ENCODE measurements around the gene SLC9A9. TPM values are rescaled to one million over a fixed set of nuclear protein-coding genes. Genes with fewer than 3 reads are reported as not detected.

The SLC9A9 gene
- total and polyA plus RNA-seq, 10 of the 15 experiments (the other 5 are each of a cell fraction or from before 2014, with no cell fraction given), result 3.5 to 14.2 (median 9.3) TPM

DNA sequence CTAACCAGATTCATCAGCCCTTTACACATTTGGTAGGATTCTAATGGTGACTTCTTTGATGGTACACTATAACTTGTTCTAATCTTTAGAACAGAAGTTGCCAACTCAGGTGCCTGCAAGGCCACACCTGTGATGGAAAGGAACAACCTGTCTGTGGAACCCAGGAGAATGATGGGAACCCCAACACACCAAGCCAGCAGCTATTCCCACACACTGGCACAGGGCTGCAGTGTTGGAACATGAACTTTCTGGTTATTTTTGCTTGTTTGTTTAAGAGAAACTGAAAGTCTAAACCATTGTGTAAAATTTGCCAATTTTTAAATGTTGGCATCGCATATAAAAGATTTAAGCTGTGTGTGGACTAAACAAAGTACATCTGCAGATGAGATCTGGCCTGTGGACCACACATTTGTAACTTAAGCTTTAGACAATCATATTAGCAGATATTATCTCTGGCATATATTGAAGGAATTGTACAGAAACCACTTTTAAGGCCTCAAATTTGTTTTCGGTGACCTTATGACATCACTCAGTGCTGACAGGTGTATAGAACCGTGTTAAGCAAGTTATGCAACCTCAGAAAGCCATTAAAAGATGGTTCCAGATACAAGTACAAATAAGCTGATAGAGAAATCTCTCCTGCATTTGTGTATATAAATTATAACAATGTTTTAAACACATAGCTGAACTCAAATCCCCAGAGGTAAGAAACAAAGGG, 242.9 kb downstream of the SLC9A9 start (continued):
- TF ChIP-seq, protein P1, sequence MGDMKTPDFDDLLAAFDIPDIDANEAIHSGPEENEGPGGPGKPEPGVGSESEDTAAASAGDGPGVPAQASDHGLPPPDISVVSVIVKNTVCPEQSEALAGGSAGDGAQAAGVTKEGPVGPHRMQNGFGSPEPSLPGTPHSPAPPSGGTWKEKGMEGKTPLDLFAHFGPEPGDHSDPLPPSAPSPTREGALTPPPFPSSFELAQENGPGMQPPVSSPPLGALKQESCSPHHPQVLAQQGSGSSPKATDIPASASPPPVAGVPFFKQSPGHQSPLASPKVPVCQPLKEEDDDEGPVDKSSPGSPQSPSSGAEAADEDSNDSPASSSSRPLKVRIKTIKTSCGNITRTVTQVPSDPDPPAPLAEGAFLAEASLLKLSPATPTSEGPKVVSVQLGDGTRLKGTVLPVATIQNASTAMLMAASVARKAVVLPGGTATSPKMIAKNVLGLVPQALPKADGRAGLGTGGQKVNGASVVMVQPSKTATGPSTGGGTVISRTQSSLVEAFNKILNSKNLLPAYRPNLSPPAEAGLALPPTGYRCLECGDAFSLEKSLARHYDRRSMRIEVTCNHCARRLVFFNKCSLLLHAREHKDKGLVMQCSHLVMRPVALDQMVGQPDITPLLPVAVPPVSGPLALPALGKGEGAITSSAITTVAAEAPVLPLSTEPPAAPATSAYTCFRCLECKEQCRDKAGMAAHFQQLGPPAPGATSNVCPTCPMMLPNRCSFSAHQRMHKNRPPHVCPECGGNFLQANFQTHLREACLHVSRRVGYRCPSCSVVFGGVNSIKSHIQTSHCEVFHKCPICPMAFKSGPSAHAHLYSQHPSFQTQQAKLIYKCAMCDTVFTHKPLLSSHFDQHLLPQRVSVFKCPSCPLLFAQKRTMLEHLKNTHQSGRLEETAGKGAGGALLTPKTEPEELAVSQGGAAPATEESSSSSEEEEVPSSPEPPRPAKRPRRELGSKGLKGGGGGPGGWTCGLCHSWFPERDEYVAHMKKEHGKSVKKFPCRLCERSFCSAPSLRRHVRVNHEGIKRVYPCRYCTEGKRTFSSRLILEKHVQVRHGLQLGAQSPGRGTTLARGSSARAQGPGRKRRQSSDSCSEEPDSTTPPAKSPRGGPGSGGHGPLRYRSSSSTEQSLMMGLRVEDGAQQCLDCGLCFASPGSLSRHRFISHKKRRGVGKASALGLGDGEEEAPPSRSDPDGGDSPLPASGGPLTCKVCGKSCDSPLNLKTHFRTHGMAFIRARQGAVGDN (IDR thresholded peaks at IDR 0.05), result 0 out of 2 replicates have a peak, but pooled peaks have one; percentile 16
- TF ChIP-seq YBX1 (IDR thresholded peaks at IDR 0.05) (no peak), NFIC (IDR thresholded peaks at IDR 0.05; ENCODE audit: low read depth, low read length) (0 out of 2 replicates have a peak, but pooled peaks have one; percentile 31)

DNA sequence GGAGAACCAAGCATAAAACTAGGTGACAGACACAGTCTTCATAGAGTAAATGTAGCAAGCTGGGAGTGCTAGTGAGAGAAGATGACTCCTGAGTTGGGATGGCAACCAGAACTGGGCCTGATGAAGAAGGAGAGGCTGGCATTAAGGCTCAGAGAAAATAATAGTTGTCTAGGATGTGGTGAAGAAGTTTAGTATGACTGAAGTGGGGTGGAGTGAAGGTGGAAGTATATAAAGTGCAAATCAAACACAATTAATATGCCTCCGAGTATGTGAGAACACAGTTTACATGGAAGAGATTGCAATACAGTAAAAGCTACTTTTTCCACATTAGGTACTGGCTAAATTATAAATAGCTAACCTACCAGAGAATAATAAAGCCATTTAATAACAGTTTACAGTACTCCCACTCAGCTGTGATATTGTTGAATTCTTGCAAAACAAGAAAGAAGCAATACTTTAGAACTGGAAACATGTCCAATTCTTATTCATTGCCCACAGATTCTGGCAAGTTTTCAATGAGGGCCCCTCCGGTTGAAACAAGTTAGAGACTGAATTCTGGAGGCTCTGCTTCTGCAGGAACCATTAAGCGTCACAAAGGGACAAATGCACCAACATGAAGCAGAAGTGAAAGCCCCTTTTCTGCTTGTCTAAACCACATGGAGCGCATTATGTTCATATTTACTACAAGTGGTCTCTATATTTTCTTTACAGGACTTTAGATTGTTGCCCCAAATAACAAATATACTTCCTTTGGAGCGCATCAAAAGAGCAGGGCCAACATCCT, 243.7 kb downstream of the SLC9A9 start:
- Histone ChIP-seq H3K27me3 (replicated peaks in 1 of 2; ENCODE audit: control insufficient read depth in 2 of 2, insufficient read depth in 2 of 2, low read length in 1 of 2) (no peaks in the 10 kb centered on the region), H3K79me2 (ENCODE audit: control insufficient read depth, insufficient read depth, low read length) (no peaks in the 10 kb centered on the region), H3K9me3 (replicated peaks; ENCODE audit: control insufficient read depth, insufficient read depth, low read length) (no peaks in the 10 kb centered on the region), H3K4me3 (0 out of 2 replicates have a peak overlapping the region, but pooled peaks have one; percentile 18), H2AFZ (ENCODE audit: control insufficient read depth, low read depth, low read length) (peak overlapping the region; percentile 69), H3K9ac (ENCODE audit: control insufficient read depth, insufficient read depth, low read length) (no peak overlapping the region), H3K4me2 (ENCODE audit: control insufficient read depth, insufficient read depth) (peak overlapping the region; percentile 72), H4K20me1 (ENCODE audit: control insufficient read depth, insufficient read depth) (no peaks in the 10 kb centered on the region), H3K27ac (ENCODE audit: control insufficient read depth, insufficient read depth) (peak overlapping the region; percentile 37), H3K4me1 (ENCODE audit: control insufficient read depth, insufficient read depth, low read length) (peaks cover 14% of the 10 kb centered on the region), H3K36me3 (ENCODE audit: control insufficient read depth in 2 of 2, insufficient read depth in 2 of 2, low read length in 1 of 2) (no peaks in the 10 kb centered on the region)
- WGBS (ENCODE audit: insufficient coverage, insufficient replicate concordance, low lambda C conversion rate, missing lambda C conversion rate), result 45% methylated on average over 5 of the region's 5 CpGs
- BruUV-seq (replicated peaks), result no TSS peak
- in situ Hi-C loops (cut with MboI) (no loop called here), intact Hi-C loops (cut with micrococcal nuclease; ENCODE audit: unreplicated experiment) (no loop called here)
- POLR2A ChIA-PET, result no interaction called here
- peak; percentile 87 for FAIRE-seq
- peak; percentile 84 for ATAC-seq
- SMC1A ChIA-PET (ENCODE audit: uncharacterized antibody, unreplicated experiment), result interaction anchor here (1.1 kb wide), 1 partner anchor 8 kb away, joined by 4 read pairs; no protein-coding TSS in a partner anchor
- RAD21 ChIA-PET (ENCODE audit: unreplicated experiment), result no interaction called here
- CTCF ChIA-PET, result no interaction called here
- DNase-seq (ENCODE audit: low read depth, low spot score), result no peak
- TF ChIP-seq RAD21 (IDR thresholded peaks at IDR 0.05; ENCODE audit: insufficient read depth, low read depth, low read length), result peak; percentile 8; the same call in 1 of the 2 replicates
- 0 out of 2 replicates have a peak, but pooled peaks have one; percentile 32 for TF ChIP-seq BCL11A (IDR thresholded peaks at IDR 0.05; ENCODE audit: low read depth, low read length)
- no peak for TF ChIP-seq GATAD2B (conservative IDR thresholded peaks at IDR 0.05; ENCODE audit: low read depth)
- TF ChIP-seq YY1 (IDR thresholded peaks at IDR 0.05; ENCODE audit: low read depth, low read length), result 0 out of 2 replicates have a peak, but pooled peaks have one; percentile 37
- no peak for TF ChIP-seq RFX5 (IDR thresholded peaks at IDR 0.05; ENCODE audit: low read depth, low read length)
- TF ChIP-seq IRF4 (IDR thresholded peaks at IDR 0.05; ENCODE audit: low read depth, low read length), result 0 out of 2 replicates have a peak, but pooled peaks have one; percentile 16
- no peak for TF ChIP-seq MYC (IDR thresholded peaks at IDR 0.05; ENCODE audit: insufficient read depth, insufficient read length, insufficient replicate concordance, low read length, severe bottlenecking)
- TF ChIP-seq CBX3 (IDR thresholded peaks at IDR 0.05; ENCODE audit: borderline replicate concordance, low read depth), result no peak
- TF ChIP-seq SPI1 (IDR thresholded peaks at IDR 0.05; ENCODE audit: borderline replicate concordance, insufficient read depth, low read depth, low read length), result peak; percentile 83; the same call in 1 of the 2 replicates
- peak; percentile 58 for TF ChIP-seq NFIC (IDR thresholded peaks at IDR 0.05; ENCODE audit: low read depth, low read length)
- TF ChIP-seq, protein P2, sequence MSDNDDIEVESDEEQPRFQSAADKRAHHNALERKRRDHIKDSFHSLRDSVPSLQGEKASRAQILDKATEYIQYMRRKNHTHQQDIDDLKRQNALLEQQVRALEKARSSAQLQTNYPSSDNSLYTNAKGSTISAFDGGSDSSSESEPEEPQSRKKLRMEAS (IDR thresholded peaks at IDR 0.05; ENCODE audit: low read depth, low read length), result no peak
- TF ChIP-seq, protein P3, sequence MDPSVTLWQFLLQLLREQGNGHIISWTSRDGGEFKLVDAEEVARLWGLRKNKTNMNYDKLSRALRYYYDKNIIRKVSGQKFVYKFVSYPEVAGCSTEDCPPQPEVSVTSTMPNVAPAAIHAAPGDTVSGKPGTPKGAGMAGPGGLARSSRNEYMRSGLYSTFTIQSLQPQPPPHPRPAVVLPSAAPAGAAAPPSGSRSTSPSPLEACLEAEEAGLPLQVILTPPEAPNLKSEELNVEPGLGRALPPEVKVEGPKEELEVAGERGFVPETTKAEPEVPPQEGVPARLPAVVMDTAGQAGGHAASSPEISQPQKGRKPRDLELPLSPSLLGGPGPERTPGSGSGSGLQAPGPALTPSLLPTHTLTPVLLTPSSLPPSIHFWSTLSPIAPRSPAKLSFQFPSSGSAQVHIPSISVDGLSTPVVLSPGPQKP (IDR thresholded peaks at IDR 0.05; ENCODE audit: low read depth, low read length), result no peak
- TF ChIP-seq ESRRA (IDR thresholded peaks at IDR 0.05; ENCODE audit: low read length), result no peak
- peak; percentile 78 for TF ChIP-seq RUNX3 (IDR thresholded peaks at IDR 0.05; ENCODE audit: low read length)
